Hematopoietic multipotent progenitor cell treated with erythropoietin and hydrocortisone succinate and interleukin-3 and kit ligand, for 6 days (in vitro differentiated cells): ENCODE measurements around the gene KRABD2.
"Not testable (repeated sequence)": the region's sequence is repeated elsewhere in the genome, so short reads cannot be mapped to it uniquely, and the experiment has no call there.

Experiments
- DNase-seq: peaks from one replicate; pipeline ENCODE4 v3.0.0-alpha.2; 2015

KRABD2 gene

GRCh38 chr17:8357910-8358309 lies 18.6 kb downstream of the KRABD2 start:
- no peak for DNase-seq

GRCh38 chr17:8354236-8354635 lies 22.3 kb downstream of the KRABD2 start:
- no peak for DNase-seq

- no peak for DNase-seq
Observed at GRCh38 chr17:8353736-8354135, 22.8 kb downstream of the KRABD2 start.

- no peak for DNase-seq
Observed at GRCh38 chr17:8350339-8350738, 26.2 kb downstream of the KRABD2 start.

GRCh38 chr17:8347001-8347400 lies 29.5 kb downstream of the KRABD2 start:
- not testable (repeated sequence) for DNase-seq

GRCh38 chr17:8345951-8346665 lies 30.4 kb downstream of the KRABD2 start:
- DNase-seq, result no peak

- DNase-seq, result peak; percentile 43
Observed at GRCh38 chr17:8345052-8345690, 31.3 kb downstream of the KRABD2 start.

- DNase-seq, result no peak
Observed at GRCh38 chr17:8341456-8341855, 35.0 kb downstream of the KRABD2 start.

- no peak for DNase-seq
Observed at GRCh38 chr17:8339540-8339939, 37.0 kb downstream of the KRABD2 start, which contains the start of gene ODF4. Gene ODF4, plus strand, starts transcription at chr17:8339840. Its CDS starts 212 bp downstream, at chr17:8340052.

GRCh38 chr17:8338753-8339140 lies 37.8 kb downstream of the KRABD2 start:
- DNase-seq, result no peak

GRCh38 chr17:8337802-8338752 lies 38.4 kb downstream of the KRABD2 start:
- peak; percentile 75 for DNase-seq

GRCh38 chr17:8333281-8333680 lies 43.2 kb downstream of the KRABD2 start:
- no peak for DNase-seq

GRCh38 chr17:8332688-8333087 lies 43.8 kb downstream of the KRABD2 start:
- no peak for DNase-seq

GRCh38 chr17:8332128-8332527 lies 44.4 kb downstream of the KRABD2 start:
- no peak for DNase-seq

GRCh38 chr17:8327303-8327649 lies 49.2 kb downstream of the KRABD2 start:
- no peak for DNase-seq
